ENCODE measurements around the gene DLG5. TPM values are rescaled to one million over a fixed set of nuclear protein-coding genes. Genes with fewer than 3 reads are reported as not detected.

The DLG5 gene
- total RNA-seq, 4 donors from 2014 or later, result 52.0 to 127 (median 56.3) TPM

GRCh38 chr10:77821551-77821950 lies 105.0 kb downstream of the DLG5 start:
- no peak for ATAC-seq
- Histone ChIP-seq H3K27me3 (no peaks in the 10 kb centered on the region), H3K4me3 (no peak overlapping the region), H3K27ac (peak overlapping the region in 1 of 4 donors; percentile 22), H3K4me1 (peaks cover 0 to 4% (median 0%) of the 10 kb centered on the region in 3 donors), H3K36me3 (peaks cover 0 to 98% of the 10 kb centered on the region in 2 donors), H3K9me3 (no peaks in the 10 kb centered on the region)
- TF ChIP-seq, protein P1, sequence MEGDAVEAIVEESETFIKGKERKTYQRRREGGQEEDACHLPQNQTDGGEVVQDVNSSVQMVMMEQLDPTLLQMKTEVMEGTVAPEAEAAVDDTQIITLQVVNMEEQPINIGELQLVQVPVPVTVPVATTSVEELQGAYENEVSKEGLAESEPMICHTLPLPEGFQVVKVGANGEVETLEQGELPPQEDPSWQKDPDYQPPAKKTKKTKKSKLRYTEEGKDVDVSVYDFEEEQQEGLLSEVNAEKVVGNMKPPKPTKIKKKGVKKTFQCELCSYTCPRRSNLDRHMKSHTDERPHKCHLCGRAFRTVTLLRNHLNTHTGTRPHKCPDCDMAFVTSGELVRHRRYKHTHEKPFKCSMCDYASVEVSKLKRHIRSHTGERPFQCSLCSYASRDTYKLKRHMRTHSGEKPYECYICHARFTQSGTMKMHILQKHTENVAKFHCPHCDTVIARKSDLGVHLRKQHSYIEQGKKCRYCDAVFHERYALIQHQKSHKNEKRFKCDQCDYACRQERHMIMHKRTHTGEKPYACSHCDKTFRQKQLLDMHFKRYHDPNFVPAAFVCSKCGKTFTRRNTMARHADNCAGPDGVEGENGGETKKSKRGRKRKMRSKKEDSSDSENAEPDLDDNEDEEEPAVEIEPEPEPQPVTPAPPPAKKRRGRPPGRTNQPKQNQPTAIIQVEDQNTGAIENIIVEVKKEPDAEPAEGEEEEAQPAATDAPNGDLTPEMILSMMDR (IDR thresholded peaks at IDR 0.05), result no peak
- no peak for TF ChIP-seq POLR2AphosphoS5 (IDR thresholded peaks at IDR 0.05)
- no peak for TF ChIP-seq POLR2A (IDR thresholded peaks at IDR 0.05)
- TF ChIP-seq EP300 (IDR thresholded peaks at IDR 0.05), result no peak
- 60% methylated on average over 2 of the region's 12 CpGs; no CpG with 5 or more reads in 1 of the 2 donors for WGBS, 2 donors (ENCODE audit: low coverage in 1 of 2)

DNA sequence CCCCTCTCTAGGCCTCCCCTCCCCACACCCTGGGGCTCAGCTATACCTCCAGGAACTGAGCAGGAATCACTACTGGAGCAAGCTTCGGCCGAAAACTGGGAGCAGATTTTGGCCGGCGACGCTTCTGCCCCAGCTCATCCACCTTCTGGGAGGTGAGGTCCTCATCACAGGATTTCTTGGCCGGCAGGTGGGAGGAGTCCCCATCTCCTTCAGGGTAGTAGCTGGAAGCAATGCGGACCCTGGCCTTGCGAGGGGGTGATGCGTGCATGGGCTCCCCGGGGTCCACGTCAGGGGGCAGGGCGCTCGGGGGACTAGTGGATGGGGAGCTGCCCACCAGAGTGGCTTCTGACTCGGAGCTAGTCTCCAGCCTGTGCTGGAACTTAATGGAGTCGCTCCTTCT lies 105.5 kb downstream of the DLG5 start:
- no peak overlapping the region for H3K27ac ChIP-seq
- no peak for ATAC-seq
- peaks cover 0 to 98% of the 10 kb centered on the region in 2 donors for H3K36me3 ChIP-seq
- H3K4me1 ChIP-seq, result peaks cover 0 to 4% (median 0%) of the 10 kb centered on the region in 3 donors
- H3K9me3 ChIP-seq, result no peaks in the 10 kb centered on the region
- no peaks in the 10 kb centered on the region for H3K27me3 ChIP-seq
- no peak overlapping the region for H3K4me3 ChIP-seq
- 92% methylated on average over 2 of the region's 15 CpGs; no CpG with 5 or more reads in 1 of the 2 donors for WGBS, 2 donors (ENCODE audit: low coverage in 1 of 2)
- no peak for TF ChIP-seq EP300 (IDR thresholded peaks at IDR 0.05)
- no peak for TF ChIP-seq POLR2A (IDR thresholded peaks at IDR 0.05)
- TF ChIP-seq, protein P1 (IDR thresholded peaks at IDR 0.05), result no peak
- TF ChIP-seq POLR2AphosphoS5 (IDR thresholded peaks at IDR 0.05), result no peak

GRCh38 chr10:77820349-77820748 lies 106.2 kb downstream of the DLG5 start:
- no peak overlapping the region for H3K4me3 ChIP-seq
- no peaks in the 10 kb centered on the region for H3K27me3 ChIP-seq
- no peak for ATAC-seq
- WGBS, 2 donors (ENCODE audit: low coverage in 1 of 2), result 83 to 89% methylated on average over 8 to 9 of the region's 9 CpGs
- TF ChIP-seq POLR2AphosphoS5 (IDR thresholded peaks at IDR 0.05), result no peak
- TF ChIP-seq EP300 (IDR thresholded peaks at IDR 0.05), result no peak
- no peak for TF ChIP-seq POLR2A (IDR thresholded peaks at IDR 0.05)
- TF ChIP-seq, protein P1 (IDR thresholded peaks at IDR 0.05), result no peak
- no peaks in the 10 kb centered on the region for H3K9me3 ChIP-seq
- peaks cover 0 to 98% of the 10 kb centered on the region in 2 donors for H3K36me3 ChIP-seq
- H3K27ac ChIP-seq, result no peak overlapping the region
- H3K4me1 ChIP-seq, result peaks cover 0 to 4% (median 0%) of the 10 kb centered on the region in 3 donors

- ATAC-seq, result no peak
- Histone ChIP-seq H3K4me1 (peaks cover 0 to 4% (median 0%) of the 10 kb centered on the region in 3 donors), H3K4me3 (no peak overlapping the region), H3K27ac (no peak overlapping the region), H3K27me3 (no peaks in the 10 kb centered on the region), H3K9me3 (no peaks in the 10 kb centered on the region), H3K36me3 (peaks cover 0 to 98% of the 10 kb centered on the region in 2 donors)
- WGBS, 2 donors (ENCODE audit: low coverage in 1 of 2), result 70% methylated on average over 2 of the region's 20 CpGs; no CpG with 5 or more reads in 1 of the 2 donors
- TF ChIP-seq POLR2AphosphoS5 (IDR thresholded peaks at IDR 0.05) (no peak), POLR2A (IDR thresholded peaks at IDR 0.05) (no peak), EP300 (IDR thresholded peaks at IDR 0.05) (no peak)
- TF ChIP-seq, protein P1 (IDR thresholded peaks at IDR 0.05), result no peak
Observed at GRCh38 chr10:77819210-77820112, 107.1 kb downstream of the DLG5 start.

All from gastroesophageal sphincter (tissue), 4 donors.